ENCODE results near the gene SLC31A1. TPM values are rescaled to one million over a fixed set of nuclear protein-coding genes. Genes with fewer than 3 reads are reported as not detected.

The SLC31A1 gene
- total RNA-seq, 1 experiment from 2014 or later: 68.3 TPM

DNA sequence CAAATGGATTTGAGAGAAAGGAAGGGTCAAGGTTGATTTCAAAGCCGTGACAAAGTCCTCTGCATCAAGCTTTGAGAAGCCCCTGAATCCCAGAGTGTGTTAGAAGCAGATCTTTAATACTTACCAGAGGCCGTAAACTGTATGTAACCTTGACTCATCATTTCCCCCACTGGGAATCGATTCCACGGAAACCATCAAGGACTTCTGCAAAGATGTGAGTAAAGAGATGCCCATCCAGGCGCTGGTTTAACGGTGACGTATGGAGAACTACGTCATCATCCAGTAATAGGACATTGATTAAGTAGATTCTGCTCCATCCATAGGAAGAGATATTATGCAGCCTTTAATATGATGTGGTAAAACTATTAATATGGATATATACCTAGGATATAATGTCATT is 80.2 kb downstream of the SLC31A1 start:
- no peak for DNase-seq (ENCODE audit: extremely low read depth, low read depth)

DNA sequence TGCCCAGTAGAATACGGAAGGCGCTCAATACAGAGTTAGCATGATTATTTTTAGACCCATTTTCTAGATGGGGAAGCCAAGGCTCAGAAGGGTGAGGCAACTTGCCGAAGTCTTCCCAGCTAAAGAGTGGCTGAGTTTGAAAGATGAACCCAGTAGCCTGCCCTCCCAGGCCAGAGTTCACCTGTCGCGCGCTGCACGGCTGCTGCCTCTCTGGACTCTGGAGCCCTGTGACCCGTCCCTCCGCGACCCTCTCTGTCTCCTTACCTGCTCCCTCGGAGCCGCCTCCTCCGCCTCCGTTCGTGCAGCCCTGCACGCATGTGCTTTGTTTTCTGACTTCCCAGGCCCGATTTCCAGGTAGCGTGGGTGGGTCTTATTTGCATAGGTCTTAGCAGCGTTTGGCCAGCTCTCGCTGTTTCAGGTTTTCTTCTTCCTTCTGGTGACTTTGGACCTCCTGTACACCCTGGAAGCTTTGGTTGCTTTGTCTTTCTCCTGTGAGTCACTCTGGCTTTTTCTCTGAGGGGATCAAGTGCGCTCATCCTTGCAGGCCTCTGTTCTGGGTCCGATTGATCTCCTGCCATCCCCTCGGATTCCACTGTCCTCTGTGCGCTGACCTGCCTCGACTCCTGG is 81.6 kb downstream of the SLC31A1 start, which contains the start of gene RNF183:
TSS of gene RNF183 (minus strand) at position 585 of the 627 bp plus-strand sequence. CDS start 5,192 bp downstream, outside the sequence.
- no peak for DNase-seq (ENCODE audit: extremely low read depth, low read depth)

DNA sequence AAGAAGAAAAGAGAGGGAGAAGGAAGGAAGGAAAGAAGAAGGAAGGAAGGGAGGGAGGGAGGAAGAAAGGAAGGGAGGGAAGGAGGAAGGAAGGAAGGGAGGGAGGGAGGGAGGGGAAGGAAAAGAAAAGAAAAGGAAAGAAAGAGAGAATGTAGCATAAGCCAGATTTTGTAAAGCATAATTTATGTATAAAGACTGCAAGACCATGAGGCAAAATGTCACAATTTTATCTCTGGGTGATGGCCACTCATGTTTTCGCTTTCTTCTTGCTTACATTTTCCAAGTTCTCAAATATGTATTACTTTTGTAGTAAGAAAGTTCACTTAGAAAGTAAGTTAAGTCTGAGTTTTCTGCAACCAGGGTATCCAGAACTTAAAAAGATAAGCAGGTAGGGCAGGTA is 85.2 kb downstream of the SLC31A1 start:
- no peak for DNase-seq (ENCODE audit: extremely low read depth, low read depth)

DNA sequence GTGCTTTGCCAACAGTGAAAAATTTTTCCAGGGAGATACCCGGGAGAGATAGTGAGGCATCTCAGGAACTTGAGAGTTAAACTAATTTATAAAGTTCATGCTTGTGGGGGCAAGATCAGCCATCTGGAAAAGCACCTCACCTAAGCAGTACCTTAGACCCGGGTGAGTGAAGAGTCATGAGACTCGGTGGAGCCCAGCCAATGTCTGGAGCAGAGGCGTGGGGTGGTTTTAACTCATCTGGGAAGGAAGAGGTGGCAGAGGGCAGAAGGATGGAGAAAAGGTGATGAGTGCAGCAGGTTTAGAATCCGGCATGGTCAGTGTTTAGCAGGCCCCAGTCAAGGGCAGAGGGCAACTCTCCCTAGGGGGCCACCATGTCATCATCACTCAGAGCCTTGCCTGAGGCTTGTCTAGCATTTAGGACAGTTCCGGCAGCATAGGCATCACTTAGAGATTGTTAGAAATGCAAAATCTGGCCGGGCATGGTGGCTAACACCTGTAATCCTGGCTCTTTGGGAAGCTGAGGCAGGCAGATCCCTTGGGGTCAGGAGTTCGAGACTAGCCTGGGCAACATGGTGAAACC is 86.1 kb downstream of the SLC31A1 start:
- no peak for DNase-seq (ENCODE audit: extremely low read depth, low read depth)

DNA sequence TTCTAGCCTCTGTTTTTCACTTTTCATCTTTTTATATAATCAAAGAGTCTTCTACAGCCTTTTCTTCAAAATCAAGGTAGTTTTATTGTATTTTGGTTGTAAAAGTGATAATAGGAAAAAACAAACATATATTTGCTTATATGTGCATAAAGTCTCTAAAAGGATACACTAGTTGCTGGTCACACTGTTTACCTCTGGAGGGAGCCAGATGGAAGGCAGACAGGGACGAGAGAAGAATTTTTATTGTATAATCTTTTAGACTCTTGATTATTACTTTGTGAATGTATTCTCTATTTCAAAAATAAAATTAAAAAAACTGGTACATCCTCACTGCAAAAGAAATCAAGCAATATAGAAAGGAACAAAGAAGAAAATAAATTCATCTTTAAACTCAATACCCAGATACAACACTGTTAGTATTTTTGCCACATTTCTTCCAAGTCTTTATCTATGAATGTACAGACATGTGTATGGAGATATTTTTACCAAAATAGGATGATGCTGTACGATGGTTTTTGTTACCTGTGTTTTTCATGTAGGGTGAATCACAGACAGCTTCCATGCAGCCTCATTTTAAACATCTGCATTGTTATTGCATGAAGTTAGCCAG is 88.0 kb downstream of the SLC31A1 start:
- peak; percentile 49 for DNase-seq (ENCODE audit: extremely low read depth, low read depth)

DNA sequence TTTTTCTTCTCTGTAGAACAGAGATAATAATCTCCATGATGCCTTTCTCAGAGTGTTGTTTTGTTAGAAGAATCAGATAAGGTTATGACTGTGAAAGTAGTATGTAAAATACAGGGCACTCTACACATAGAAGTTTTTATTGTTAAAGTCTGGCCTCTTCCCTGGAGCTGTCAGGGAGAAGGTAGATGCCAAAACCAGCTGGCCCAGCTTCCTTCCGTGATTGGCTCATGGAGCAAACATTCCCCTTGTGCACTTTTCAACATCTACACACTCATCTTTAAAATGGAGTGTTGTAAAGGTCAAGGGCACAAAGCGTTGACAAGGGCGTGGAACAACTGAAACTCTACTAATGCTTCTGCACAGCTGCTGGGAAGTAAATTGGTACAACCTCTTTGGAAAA is 89.2 kb downstream of the SLC31A1 start:
- DNase-seq (ENCODE audit: extremely low read depth, low read depth): no peak

DNA sequence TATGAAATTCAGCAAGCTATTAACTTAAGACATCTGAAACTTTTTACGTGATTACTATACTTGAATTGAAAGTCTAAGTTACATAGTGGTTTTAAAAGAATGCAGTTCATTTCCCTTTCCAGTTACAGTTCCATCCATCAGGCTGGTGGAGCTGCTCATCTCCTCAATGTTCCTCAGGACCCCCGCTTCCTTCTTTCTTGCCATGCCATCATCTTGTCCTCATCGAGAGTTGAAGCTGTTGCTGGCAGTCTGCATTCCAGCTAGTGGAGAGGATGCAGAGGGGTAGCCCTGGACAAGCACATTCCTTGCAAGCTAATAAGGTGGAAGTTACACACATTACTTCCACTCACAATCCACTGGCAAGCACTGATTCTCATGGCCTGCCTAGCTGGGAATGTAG is 90.6 kb downstream of the SLC31A1 start:
- no peak for DNase-seq (ENCODE audit: extremely low read depth, low read depth)

DNA sequence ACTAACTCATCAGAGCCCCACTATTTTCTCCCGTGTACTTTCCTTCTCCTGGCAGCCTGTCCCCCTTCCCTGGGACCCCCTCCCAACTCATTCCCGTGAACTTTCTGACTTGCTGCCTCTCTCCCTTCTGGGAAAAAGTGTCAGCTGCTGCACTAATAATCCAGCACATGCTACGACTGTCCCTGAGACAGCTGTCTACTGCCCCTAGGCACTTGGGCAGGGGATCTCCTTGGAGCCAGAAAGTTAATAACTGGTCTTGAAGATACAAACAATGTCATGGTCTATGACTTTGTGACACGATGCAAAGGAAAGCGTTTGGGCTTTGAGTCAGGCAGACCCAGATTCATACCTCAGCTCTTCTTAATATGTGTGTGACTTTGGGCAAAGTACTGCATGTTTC is 91.9 kb downstream of the SLC31A1 start:
- DNase-seq (ENCODE audit: extremely low read depth, low read depth): no peak

Other genes starting within 250 kb of the SLC31A1 start
- not detected in 2 replicates for gene ZNF883, start 209.4 kb upstream of the SLC31A1 start, total RNA-seq (2014; rRNA removed; shearing (Covaris generic))
- gene ZFP37, start 164.8 kb upstream of the SLC31A1 start, total RNA-seq (2014; rRNA removed; shearing (Covaris generic)): not detected in 2 replicates
- 5.2 and 5.6 TPM in 2 replicates for gene SLC31A2, start 70.5 kb upstream of the SLC31A1 start, total RNA-seq (2014; rRNA removed; shearing (Covaris generic))
- 15.7 and 16.8 TPM in 2 replicates for gene FKBP15, start 267 bp upstream of the SLC31A1 start, total RNA-seq (2014; rRNA removed; shearing (Covaris generic))
- gene CDC26, start 54.0 kb downstream of the SLC31A1 start, total RNA-seq (2014; rRNA removed; shearing (Covaris generic)): 74.6 and 89.3 TPM in 2 replicates
- 51.0 and 51.7 TPM in 2 replicates for gene PRPF4, start 54.1 kb downstream of the SLC31A1 start, total RNA-seq (2014; rRNA removed; shearing (Covaris generic))
- gene RNF183, start 81.8 kb downstream of the SLC31A1 start, total RNA-seq (2014; rRNA removed; shearing (Covaris generic)): 0.32 TPM in 1 of 2 replicates, not detected in the other
- 1.5 and 1.7 TPM in 2 replicates for gene WDR31, start 118.7 kb downstream of the SLC31A1 start, total RNA-seq (2014; rRNA removed; shearing (Covaris generic))
- gene BSPRY, start 128.0 kb downstream of the SLC31A1 start, total RNA-seq (2014; rRNA removed; shearing (Covaris generic)): 0.12 TPM in 1 of 2 replicates, not detected in the other
- 10.8 and 14.8 TPM in 2 replicates for gene HDHD3, start 155.4 kb downstream of the SLC31A1 start, total RNA-seq (2014; rRNA removed; shearing (Covaris generic))
- 7.3 and 8.6 TPM in 2 replicates for gene ALAD, start 179.7 kb downstream of the SLC31A1 start, total RNA-seq (2014; rRNA removed; shearing (Covaris generic))
- 109 and 127 TPM in 2 replicates for gene POLE3, start 189.1 kb downstream of the SLC31A1 start, total RNA-seq (2014; rRNA removed; shearing (Covaris generic))
- 0.40 and 0.87 TPM in 2 replicates for gene C9orf43, start 189.2 kb downstream of the SLC31A1 start, total RNA-seq (2014; rRNA removed; shearing (Covaris generic))
- gene RGS3, start 242.2 kb downstream of the SLC31A1 start, total RNA-seq (2014; rRNA removed; shearing (Covaris generic)): 26.9 and 28.3 TPM in 2 replicates